HEK293 (cell line): ENCODE results near the gene CATSPER3.

Experiments used
- CTCF ChIA-PET: fragments of 350-600 bp; formaldehyde crosslinking; extraction: SDS; loops from one replicate; lab custom pipeline; 2021; ENCODE audit warnings: antibody characterized with exemption; lab: Yijun Ruan, JAX
- POLR2A ChIA-PET: fragments of 300-600 bp; formaldehyde crosslinking; extraction: SDS; loops from one replicate; lab custom pipeline; 2020; ENCODE audit warnings: antibody characterized with exemption, inconsistent platforms; lab: Yijun Ruan, JAX
- H3K27ac ChIP-seq: fragments of 200-500 bp; sonication (Bioruptor generic); 2 replicates; pipeline ENCODE4 v1.5.1; 2014; ENCODE audit warnings: low read depth, low read length, control low read depth, inconsistent platforms; ENCODE audit errors: extremely low read depth
- H3K36me3 ChIP-seq, 2 experiments: fragments of 200-500 bp in 1 of 2; sonication (Bioruptor generic) in 1 of 2; 1 replicate in 1 of 2; 2 replicates in 1 of 2; pipeline ENCODE4 v1.5.1; 2014 to 2017; ENCODE audit warnings: inconsistent platforms in 2 of 2, low read length in 2 of 2; ENCODE audit not compliant: control insufficient read depth in 2 of 2, insufficient read depth in 1 of 2
- H3K4me1 ChIP-seq: fragments of 200-500 bp; sonication (Bioruptor generic); 2 replicates; pipeline ENCODE4 v1.5.1; 2014; ENCODE audit warnings: mild to moderate bottlenecking, low read length, inconsistent platforms; ENCODE audit not compliant: control insufficient read depth, insufficient read depth
- H3K4me3 ChIP-seq: 2 replicates; pipeline ENCODE4 v1.5.1; 2011; ENCODE audit warnings: low read depth, mild to moderate bottlenecking, control low read depth, low read length, moderate library complexity
- H3K9me3 ChIP-seq: fragments of 200-500 bp; sonication (Bioruptor generic); 2 replicates; pipeline ENCODE4 v1.5.1; 2014; ENCODE audit warnings: low read depth, low read length, inconsistent platforms; ENCODE audit not compliant: control insufficient read depth, insufficient read depth
- FEZF1 ChIP-seq: fragments of 450-650 bp; formaldehyde crosslinking; IDR thresholded peaks from 2 replicates; pipeline ENCODE4 v1.5.1; 2016; ENCODE audit warnings: missing biosample characterization, missing genetic modification characterization
- GLIS1 ChIP-seq: fragments of 450-650 bp; formaldehyde crosslinking; IDR thresholded peaks from 2 replicates; pipeline ENCODE4 v1.5.1; 2016; ENCODE audit warnings: missing biosample characterization, missing genetic modification characterization
- GLIS2 ChIP-seq: fragments of 450-650 bp; formaldehyde crosslinking; IDR thresholded peaks from 2 replicates; pipeline ENCODE4 v1.5.1; 2016; ENCODE audit warnings: missing biosample characterization, missing genetic modification characterization
- MYNN ChIP-seq: fragments of 450-650 bp; formaldehyde crosslinking; IDR thresholded peaks from 2 replicates; pipeline ENCODE4 v1.5.1; 2016; ENCODE audit warnings: missing biosample characterization, missing genetic modification characterization, borderline replicate concordance
- YY2 ChIP-seq: fragments of 450-650 bp; formaldehyde crosslinking; IDR thresholded peaks from 2 replicates; pipeline ENCODE4 v1.5.1; 2016; ENCODE audit warnings: missing biosample characterization, missing genetic modification characterization
- ZBTB48 ChIP-seq: fragments of 450-650 bp; formaldehyde crosslinking; IDR thresholded peaks from 2 replicates; pipeline ENCODE4 v1.5.1; 2016; ENCODE audit warnings: missing biosample characterization, missing genetic modification characterization
- ZFHX2 ChIP-seq: fragments of 450-650 bp; formaldehyde crosslinking; conservative IDR thresholded peaks from 2 replicates; pipeline ENCODE4 v1.5.1; 2016; ENCODE audit warnings: missing biosample characterization, missing genetic modification characterization
- ZNF202 ChIP-seq: fragments of 450-650 bp; formaldehyde crosslinking; IDR thresholded peaks from 2 replicates; pipeline ENCODE4 v1.5.1; 2016; ENCODE audit warnings: missing biosample characterization, missing genetic modification characterization, borderline replicate concordance
- ZNF239 ChIP-seq: fragments of 450-650 bp; formaldehyde crosslinking; IDR thresholded peaks from 2 replicates; pipeline ENCODE4 v1.5.1; 2016; ENCODE audit warnings: missing biosample characterization, missing genetic modification characterization
- ZNF354C ChIP-seq: fragments of 450-650 bp; formaldehyde crosslinking; IDR thresholded peaks from 2 replicates; pipeline ENCODE4 v1.5.1; 2016; ENCODE audit warnings: missing biosample characterization, missing genetic modification characterization, low read depth, borderline replicate concordance
- ZNF426 ChIP-seq: fragments of 450-650 bp; formaldehyde crosslinking; IDR thresholded peaks from 2 replicates; pipeline ENCODE4 v1.5.1; 2017; ENCODE audit warnings: missing biosample characterization, missing genetic modification characterization, mild to moderate bottlenecking, inconsistent platforms, moderate library complexity
- ZNF433 ChIP-seq: fragments of 450-650 bp; formaldehyde crosslinking; IDR thresholded peaks from 2 replicates; pipeline ENCODE4 v1.5.1; 2016; ENCODE audit warnings: missing biosample characterization, missing genetic modification characterization, low read depth
- ZNF501 ChIP-seq: fragments of 450-650 bp; formaldehyde crosslinking; IDR thresholded peaks from 2 replicates; pipeline ENCODE4 v1.5.1; 2016; ENCODE audit warnings: missing biosample characterization, missing genetic modification characterization
- ZNF529 ChIP-seq: fragments of 450-650 bp; formaldehyde crosslinking; IDR thresholded peaks from 2 replicates; pipeline ENCODE4 v1.5.1; 2017; ENCODE audit warnings: missing genetic modification characterization, missing biosample characterization; ENCODE audit not compliant: insufficient replicate concordance
- ZNF623 ChIP-seq: fragments of 450-650 bp; formaldehyde crosslinking; IDR thresholded peaks from 2 replicates; pipeline ENCODE4 v1.5.1; 2016; ENCODE audit warnings: missing biosample characterization, missing genetic modification characterization
- ZNF654 ChIP-seq: fragments of 450-650 bp; formaldehyde crosslinking; IDR thresholded peaks from 2 replicates; pipeline ENCODE4 v1.5.1; 2016; ENCODE audit warnings: low read depth, missing biosample characterization, missing genetic modification characterization
- ZNF792 ChIP-seq: fragments of 450-650 bp; formaldehyde crosslinking; IDR thresholded peaks from 2 replicates; pipeline ENCODE4 v1.5.1; 2016; ENCODE audit warnings: missing biosample characterization, missing genetic modification characterization
- ZSCAN23 ChIP-seq: fragments of 450-650 bp; formaldehyde crosslinking; IDR thresholded peaks from 2 replicates; pipeline ENCODE4 v1.5.1; 2016; ENCODE audit warnings: missing biosample characterization, missing genetic modification characterization
- TF ChIP-seq, protein P1 (sequence below): fragments of 450-650 bp; formaldehyde crosslinking; IDR thresholded peaks from 2 replicates; pipeline ENCODE4 v1.5.1; 2016; ENCODE audit warnings: missing biosample characterization, missing genetic modification characterization
- TF ChIP-seq, protein P2 (sequence below): fragments of 450-650 bp; formaldehyde crosslinking; IDR thresholded peaks from 2 replicates; pipeline ENCODE4 v1.5.1; 2016; ENCODE audit warnings: missing biosample characterization, missing genetic modification characterization, low read depth
- TF ChIP-seq, protein P3 (sequence below): fragments of 450-650 bp; formaldehyde crosslinking; optimal IDR thresholded peaks from 2 replicates; pipeline ENCODE3; 2016; ENCODE audit warnings: missing biosample characterization, mild to moderate bottlenecking, missing genetic modification characterization
- TF ChIP-seq, protein P4 (sequence below): fragments of 450-650 bp; formaldehyde crosslinking; IDR thresholded peaks from 2 replicates; pipeline ENCODE4 v1.5.1; 2016; ENCODE audit warnings: missing biosample characterization, missing genetic modification characterization

CATSPER3 gene

DNA sequence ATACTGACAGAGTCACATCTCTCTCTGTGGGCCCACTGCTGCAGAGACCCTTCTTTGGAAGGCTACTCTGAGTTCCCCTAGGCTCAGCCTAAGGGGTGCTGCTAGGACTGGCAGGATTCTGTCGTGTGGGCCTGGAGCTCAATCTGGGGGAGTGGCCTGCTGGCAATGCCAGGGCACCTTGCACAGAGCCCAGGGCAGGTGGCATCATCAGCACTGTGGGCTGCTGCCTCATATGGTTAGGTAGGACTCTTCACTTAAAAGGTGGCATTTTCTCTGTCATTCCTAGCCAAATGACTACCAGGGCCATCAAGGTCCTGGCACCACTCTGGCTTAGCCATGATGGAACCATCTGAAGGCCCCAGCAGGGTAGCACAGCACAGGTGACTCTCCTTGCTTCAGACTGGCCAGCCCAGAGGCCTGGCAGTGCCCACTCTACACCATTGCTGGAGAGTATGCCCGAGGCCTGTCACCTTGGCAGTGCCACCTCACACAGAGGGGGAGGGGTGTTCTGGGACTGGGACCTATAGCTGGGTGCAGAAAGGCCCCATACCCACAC, 44.4 kb downstream of the CATSPER3 start:
- CTCF ChIA-PET = interaction anchor here (1.4 to 1.7 kb wide), 2 partner anchors 16 to 179 kb away, joined by 5 to 7 read pairs; no protein-coding TSS in a partner anchor
- no peaks in the 10 kb centered on the region for H3K36me3 ChIP-seq
- no peak for TF ChIP-seq ZNF792 (tag by site-specific recombination)
- no peak for TF ChIP-seq YY2
- no peak for TF ChIP-seq ZNF623 (tag by site-specific recombination)
- no peak for TF ChIP-seq ZNF654 (tag by site-specific recombination)
- TF ChIP-seq, all 188 proteins: peak for 0
- no peak overlapping the region for H3K4me3 ChIP-seq
- no peak overlapping the region for H3K27ac ChIP-seq
- H3K9me3 ChIP-seq = no peaks in the 10 kb centered on the region
- POLR2A ChIA-PET = no interaction called here
- no peaks in the 10 kb centered on the region for H3K4me1 ChIP-seq

DNA sequence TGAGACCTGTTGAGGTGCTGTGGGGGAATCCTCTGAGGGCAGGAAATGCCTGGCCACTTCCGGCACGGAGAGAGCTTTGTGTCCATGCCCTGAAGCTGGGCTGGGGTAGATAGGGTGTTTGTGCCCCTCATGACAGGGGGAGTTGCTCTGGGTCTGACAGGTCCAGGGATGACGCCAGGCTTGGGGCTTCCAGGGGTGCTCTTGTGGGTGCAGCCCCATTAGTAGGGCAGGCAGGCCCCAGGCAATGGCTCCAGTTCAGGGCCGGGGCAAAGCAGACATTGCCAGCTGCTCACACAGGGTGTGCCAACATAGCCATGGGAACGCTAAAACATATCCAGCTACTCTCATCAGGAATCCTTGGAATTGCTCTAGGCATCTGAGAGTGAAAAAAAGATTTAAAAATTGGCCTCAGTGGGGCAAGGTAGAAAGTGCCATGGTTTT, 45.3 kb downstream of the CATSPER3 start:
- H3K4me3 ChIP-seq = no peak overlapping the region
- TF ChIP-seq ZNF501 (no peak), ZNF354C (tag by site-specific recombination) (no peak)
- ChIA-PET CTCF (interaction anchor here (1.0 to 1.7 kb wide), 3 partner anchors 17 to 190 kb away, joined by 3 to 5 read pairs (median 3); no protein-coding TSS in a partner anchor), POLR2A (no interaction called here)
- no peak overlapping the region for H3K27ac ChIP-seq
- no peaks in the 10 kb centered on the region for H3K36me3 ChIP-seq
- H3K4me1 ChIP-seq = no peaks in the 10 kb centered on the region
- H3K9me3 ChIP-seq = no peaks in the 10 kb centered on the region

DNA sequence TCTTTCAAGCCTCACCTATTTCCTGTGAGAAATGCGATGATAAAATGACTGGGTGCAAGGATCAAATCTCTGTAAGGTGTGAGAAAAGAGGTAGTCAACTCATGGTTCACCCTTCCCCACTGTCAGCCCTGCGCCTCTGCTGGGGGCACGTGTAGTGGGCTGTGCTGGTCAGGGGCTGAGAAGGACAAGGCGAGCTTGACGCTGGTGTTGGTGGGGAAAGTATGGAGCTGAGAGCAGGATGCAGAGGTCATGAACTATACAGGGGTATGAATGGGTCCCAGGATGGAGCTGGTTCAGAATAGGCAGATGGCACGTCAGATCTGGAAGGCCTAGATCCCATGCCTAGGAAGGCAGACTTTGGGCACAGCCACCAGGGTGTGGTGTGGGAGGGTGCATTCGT, 45.7 kb downstream of the CATSPER3 start:
- no peaks in the 10 kb centered on the region for H3K4me1 ChIP-seq
- CTCF ChIA-PET = interaction anchor here (0.5 to 1.0 kb wide), 3 partner anchors 19 to 190 kb away, joined by 3 read pairs; no protein-coding TSS in a partner anchor
- POLR2A ChIA-PET = no interaction called here
- H3K4me3 ChIP-seq = no peak overlapping the region
- H3K9me3 ChIP-seq = no peaks in the 10 kb centered on the region
- H3K36me3 ChIP-seq = no peaks in the 10 kb centered on the region
- H3K27ac ChIP-seq = no peak overlapping the region
- TF ChIP-seq, protein P1, sequence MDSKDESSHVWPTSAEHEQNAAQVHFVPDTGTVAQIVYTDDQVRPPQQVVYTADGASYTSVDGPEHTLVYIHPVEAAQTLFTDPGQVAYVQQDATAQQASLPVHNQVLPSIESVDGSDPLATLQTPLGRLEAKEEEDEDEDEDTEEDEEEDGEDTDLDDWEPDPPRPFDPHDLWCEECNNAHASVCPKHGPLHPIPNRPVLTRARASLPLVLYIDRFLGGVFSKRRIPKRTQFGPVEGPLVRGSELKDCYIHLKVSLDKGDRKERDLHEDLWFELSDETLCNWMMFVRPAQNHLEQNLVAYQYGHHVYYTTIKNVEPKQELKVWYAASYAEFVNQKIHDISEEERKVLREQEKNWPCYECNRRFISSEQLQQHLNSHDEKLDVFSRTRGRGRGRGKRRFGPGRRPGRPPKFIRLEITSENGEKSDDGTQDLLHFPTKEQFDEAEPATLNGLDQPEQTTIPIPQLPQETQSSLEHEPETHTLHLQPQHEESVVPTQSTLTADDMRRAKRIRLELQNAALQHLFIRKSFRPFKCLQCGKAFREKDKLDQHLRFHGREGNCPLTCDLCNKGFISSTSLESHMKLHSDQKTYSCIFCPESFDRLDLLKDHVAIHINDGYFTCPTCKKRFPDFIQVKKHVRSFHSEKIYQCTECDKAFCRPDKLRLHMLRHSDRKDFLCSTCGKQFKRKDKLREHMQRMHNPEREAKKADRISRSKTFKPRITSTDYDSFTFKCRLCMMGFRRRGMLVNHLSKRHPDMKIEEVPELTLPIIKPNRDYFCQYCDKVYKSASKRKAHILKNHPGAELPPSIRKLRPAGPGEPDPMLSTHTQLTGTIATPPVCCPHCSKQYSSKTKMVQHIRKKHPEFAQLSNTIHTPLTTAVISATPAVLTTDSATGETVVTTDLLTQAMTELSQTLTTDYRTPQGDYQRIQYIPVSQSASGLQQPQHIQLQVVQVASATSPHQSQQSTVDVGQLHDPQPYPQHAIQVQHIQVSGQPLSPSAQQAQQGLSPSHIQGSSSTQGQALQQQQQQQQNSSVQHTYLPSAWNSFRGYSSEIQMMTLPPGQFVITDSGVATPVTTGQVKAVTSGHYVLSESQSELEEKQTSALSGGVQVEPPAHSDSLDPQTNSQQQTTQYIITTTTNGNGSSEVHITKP (tag by site-specific recombination) = no peak
- TF ChIP-seq, protein P2, sequence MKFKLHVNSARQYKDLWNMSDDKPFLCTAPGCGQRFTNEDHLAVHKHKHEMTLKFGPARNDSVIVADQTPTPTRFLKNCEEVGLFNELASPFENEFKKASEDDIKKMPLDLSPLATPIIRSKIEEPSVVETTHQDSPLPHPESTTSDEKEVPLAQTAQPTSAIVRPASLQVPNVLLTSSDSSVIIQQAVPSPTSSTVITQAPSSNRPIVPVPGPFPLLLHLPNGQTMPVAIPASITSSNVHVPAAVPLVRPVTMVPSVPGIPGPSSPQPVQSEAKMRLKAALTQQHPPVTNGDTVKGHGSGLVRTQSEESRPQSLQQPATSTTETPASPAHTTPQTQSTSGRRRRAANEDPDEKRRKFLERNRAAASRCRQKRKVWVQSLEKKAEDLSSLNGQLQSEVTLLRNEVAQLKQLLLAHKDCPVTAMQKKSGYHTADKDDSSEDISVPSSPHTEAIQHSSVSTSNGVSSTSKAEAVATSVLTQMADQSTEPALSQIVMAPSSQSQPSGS (tag by site-specific recombination) = no peak
- TF ChIP-seq FEZF1 (tag by site-specific recombination) (no peak), ZNF433 (no peak), ZNF426 (tag by site-specific recombination) (no peak), ZFHX2 (no peak), ZNF239 (tag by site-specific recombination) (no peak), ZNF529 (no peak), GLIS1 (no peak), GLIS2 (tag by site-specific recombination) (no peak), ZNF202 (no peak), ZSCAN23 (tag by site-specific recombination) (no peak), MYNN (no peak), ZBTB48 (tag by site-specific recombination) (no peak)
- TF ChIP-seq, protein P3, sequence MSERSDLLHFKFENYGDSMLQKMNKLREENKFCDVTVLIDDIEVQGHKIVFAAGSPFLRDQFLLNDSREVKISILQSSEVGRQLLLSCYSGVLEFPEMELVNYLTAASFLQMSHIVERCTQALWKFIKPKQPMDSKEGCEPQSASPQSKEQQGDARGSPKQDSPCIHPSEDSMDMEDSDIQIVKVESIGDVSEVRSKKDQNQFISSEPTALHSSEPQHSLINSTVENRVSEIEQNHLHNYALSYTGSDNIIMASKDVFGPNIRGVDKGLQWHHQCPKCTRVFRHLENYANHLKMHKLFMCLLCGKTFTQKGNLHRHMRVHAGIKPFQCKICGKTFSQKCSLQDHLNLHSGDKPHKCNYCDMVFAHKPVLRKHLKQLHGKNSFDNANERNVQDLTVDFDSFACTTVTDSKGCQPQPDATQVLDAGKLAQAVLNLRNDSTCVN (tag by site-specific recombination) = no peak
- TF ChIP-seq, protein P4, sequence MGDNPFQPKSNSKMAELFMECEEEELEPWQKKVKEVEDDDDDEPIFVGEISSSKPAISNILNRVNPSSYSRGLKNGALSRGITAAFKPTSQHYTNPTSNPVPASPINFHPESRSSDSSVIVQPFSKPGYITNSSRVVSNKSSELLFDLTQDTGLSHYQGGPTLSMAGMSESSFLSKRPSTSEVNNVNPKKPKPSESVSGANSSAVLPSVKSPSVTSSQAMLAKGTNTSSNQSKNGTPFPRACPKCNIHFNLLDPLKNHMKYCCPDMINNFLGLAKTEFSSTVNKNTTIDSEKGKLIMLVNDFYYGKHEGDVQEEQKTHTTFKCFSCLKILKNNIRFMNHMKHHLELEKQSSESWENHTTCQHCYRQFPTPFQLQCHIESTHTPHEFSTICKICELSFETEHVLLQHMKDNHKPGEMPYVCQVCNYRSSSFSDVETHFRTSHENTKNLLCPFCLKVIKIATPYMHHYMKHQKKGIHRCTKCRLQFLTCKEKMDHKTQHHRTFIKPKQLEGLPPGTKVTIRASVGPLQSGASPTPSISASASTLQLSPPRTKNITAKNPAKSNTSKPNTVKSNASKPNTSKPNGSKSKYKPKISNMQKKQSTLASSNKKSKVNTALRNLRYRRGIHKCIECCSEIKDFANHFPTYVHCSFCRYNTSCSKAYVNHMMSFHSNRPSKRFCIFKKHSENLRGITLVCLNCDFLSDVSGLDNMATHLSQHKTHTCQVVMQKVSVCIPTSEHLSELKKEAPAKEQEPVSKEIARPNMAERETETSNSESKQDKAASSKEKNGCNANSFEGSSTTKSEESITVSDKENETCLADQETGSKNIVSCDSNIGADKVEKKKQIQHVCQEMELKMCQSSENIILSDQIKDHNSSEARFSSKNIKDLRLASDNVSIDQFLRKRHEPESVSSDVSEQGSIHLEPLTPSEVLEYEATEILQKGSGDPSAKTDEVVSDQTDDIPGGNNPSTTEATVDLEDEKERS (tag by site-specific recombination) = no peak
